GM18507 (cell line): ENCODE data around the gene CHRNA4.

Experiments used
- DNase-seq: peaks from one replicate; pipeline ENCODE4 v3.0.0; 2011; ENCODE audit warnings: low read depth; ENCODE audit not compliant: insufficient read length; ENCODE audit errors: extremely low spot score
- FAIRE-seq: peaks from 2 replicates; lab custom pipeline; 2011; peaks lifted over from hg19 to GRCh38; lab: Jason Lieb, UNC

CHRNA4 gene

GRCh38 chr20:63360850-63361518 lies at the start of gene CHRNA4:
TSS of gene CHRNA4 (minus strand) at chr20:63361349. CDS start at chr20:63361165, 184 bp downstream.
- FAIRE-seq (no peak), DNase-seq (no peak)

- FAIRE-seq: no peak
- DNase-seq: no peak
These were observed 48.8 kb upstream of the CHRNA4 start for GRCh38 chr20:63409834-63410435.

GRCh38 chr20:63409066-63409833 lies 48.1 kb upstream of the CHRNA4 start:
- DNase-seq (no peak), FAIRE-seq (no peak)

GRCh38 chr20:63408684-63409046 lies 47.5 kb upstream of the CHRNA4 start:
- DNase-seq: no peak

GRCh38 chr20:63407928-63408683 lies 47.0 kb upstream of the CHRNA4 start:
- FAIRE-seq (no peak), DNase-seq (no peak)

More at GRCh38 chr20:63408684-63409046, 47.5 kb upstream of the CHRNA4 start:
- no peak for FAIRE-seq

GRCh38 chr20:63406617-63407245 lies 45.6 kb upstream of the CHRNA4 start:
- no peak for FAIRE-seq

GRCh38 chr20:63406011-63406410 lies 44.9 kb upstream of the CHRNA4 start:
- FAIRE-seq: no peak

More at GRCh38 chr20:63406617-63407245, 45.6 kb upstream of the CHRNA4 start:
- DNase-seq: no peak

GRCh38 chr20:63405102-63405730 lies 44.1 kb upstream of the CHRNA4 start:
- DNase-seq: no peak
- no peak for FAIRE-seq

More at GRCh38 chr20:63406011-63406410, 44.9 kb upstream of the CHRNA4 start:
- no peak for DNase-seq

- no peak for FAIRE-seq
These were observed 43.3 kb upstream of the CHRNA4 start for GRCh38 chr20:63404129-63405085.

GRCh38 chr20:63403403-63404105 lies 42.4 kb upstream of the CHRNA4 start:
- FAIRE-seq (no peak), DNase-seq (no peak)

More at GRCh38 chr20:63404129-63405085, 43.3 kb upstream of the CHRNA4 start:
- DNase-seq: no peak

GRCh38 chr20:63402860-63403220 lies 41.7 kb upstream of the CHRNA4 start:
- FAIRE-seq: no peak

GRCh38 chr20:63402181-63402859 lies 41.2 kb upstream of the CHRNA4 start:
- FAIRE-seq: no peak
- no peak for DNase-seq

More at GRCh38 chr20:63402860-63403220, 41.7 kb upstream of the CHRNA4 start:
- DNase-seq: no peak

- FAIRE-seq: no peak
These were observed 40.4 kb upstream of the CHRNA4 start for GRCh38 chr20:63401384-63402110.

GRCh38 chr20:63400486-63401210 lies 39.5 kb upstream of the CHRNA4 start:
- DNase-seq (no peak), FAIRE-seq (no peak)

More at GRCh38 chr20:63401384-63402110, 40.4 kb upstream of the CHRNA4 start:
- no peak for DNase-seq

- DNase-seq (no peak), FAIRE-seq (no peak)
These were observed 38.6 kb upstream of the CHRNA4 start for GRCh38 chr20:63399596-63400375.
